ENCODE results near the gene BPIFB2.

DNA sequence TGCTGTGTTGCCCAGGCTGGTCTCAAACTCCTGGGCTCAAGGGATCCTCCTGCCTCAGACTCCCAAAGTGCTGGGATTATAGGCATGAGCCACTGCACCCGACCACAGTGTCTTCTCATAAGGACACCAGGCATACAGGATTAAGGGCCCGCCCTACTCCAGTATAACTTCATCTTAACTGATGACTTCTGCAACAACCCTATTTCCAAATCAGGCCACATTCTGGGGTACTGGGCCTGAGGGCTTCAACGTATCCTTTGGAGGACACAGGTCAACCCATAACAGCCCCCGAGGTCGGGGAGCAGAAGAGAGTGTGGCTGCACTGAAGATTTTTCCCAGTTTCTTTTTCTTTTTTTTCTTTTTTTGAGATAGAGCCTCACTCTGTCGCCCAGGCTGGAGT lies 42.9 kb upstream of the BPIFB2 start:
- TF ChIP-seq RAD21 (IDR thresholded peaks at IDR 0.05) (no peak), TAF1 (conservative IDR thresholded peaks at IDR 0.05) (no peak), ATF3 (IDR thresholded peaks at IDR 0.05) (no peak), GABPA (IDR thresholded peaks at IDR 0.05 in 1 of 2, conservative IDR thresholded peaks at IDR 0.05 in 1 of 2) (no peak), MAX (IDR thresholded peaks at IDR 0.05) (no peak)
- TF ChIP-seq, protein P1, sequence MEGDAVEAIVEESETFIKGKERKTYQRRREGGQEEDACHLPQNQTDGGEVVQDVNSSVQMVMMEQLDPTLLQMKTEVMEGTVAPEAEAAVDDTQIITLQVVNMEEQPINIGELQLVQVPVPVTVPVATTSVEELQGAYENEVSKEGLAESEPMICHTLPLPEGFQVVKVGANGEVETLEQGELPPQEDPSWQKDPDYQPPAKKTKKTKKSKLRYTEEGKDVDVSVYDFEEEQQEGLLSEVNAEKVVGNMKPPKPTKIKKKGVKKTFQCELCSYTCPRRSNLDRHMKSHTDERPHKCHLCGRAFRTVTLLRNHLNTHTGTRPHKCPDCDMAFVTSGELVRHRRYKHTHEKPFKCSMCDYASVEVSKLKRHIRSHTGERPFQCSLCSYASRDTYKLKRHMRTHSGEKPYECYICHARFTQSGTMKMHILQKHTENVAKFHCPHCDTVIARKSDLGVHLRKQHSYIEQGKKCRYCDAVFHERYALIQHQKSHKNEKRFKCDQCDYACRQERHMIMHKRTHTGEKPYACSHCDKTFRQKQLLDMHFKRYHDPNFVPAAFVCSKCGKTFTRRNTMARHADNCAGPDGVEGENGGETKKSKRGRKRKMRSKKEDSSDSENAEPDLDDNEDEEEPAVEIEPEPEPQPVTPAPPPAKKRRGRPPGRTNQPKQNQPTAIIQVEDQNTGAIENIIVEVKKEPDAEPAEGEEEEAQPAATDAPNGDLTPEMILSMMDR (IDR thresholded peaks at IDR 0.05; ENCODE audit: low read depth, low read length, missing input control): no peak
- TF ChIP-seq, protein P2, sequence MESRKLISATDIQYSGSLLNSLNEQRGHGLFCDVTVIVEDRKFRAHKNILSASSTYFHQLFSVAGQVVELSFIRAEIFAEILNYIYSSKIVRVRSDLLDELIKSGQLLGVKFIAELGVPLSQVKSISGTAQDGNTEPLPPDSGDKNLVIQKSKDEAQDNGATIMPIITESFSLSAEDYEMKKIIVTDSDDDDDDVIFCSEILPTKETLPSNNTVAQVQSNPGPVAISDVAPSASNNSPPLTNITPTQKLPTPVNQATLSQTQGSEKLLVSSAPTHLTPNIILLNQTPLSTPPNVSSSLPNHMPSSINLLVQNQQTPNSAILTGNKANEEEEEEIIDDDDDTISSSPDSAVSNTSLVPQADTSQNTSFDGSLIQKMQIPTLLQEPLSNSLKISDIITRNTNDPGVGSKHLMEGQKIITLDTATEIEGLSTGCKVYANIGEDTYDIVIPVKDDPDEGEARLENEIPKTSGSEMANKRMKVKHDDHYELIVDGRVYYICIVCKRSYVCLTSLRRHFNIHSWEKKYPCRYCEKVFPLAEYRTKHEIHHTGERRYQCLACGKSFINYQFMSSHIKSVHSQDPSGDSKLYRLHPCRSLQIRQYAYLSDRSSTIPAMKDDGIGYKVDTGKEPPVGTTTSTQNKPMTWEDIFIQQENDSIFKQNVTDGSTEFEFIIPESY (IDR thresholded peaks at IDR 0.05): no peak

Data from liver (tissue), 3 donors.